Uterus (tissue), 2 donors: Measurements from ENCODE around the gene PDE4D.

Experiments used
- CTCF ChIP-seq, 4 experiments: fragments of 200-600 bp in 2 of 4; fragments of 450-650 bp in 2 of 4; sonication (generic) in 2 of 4; IDR thresholded peaks; one replicate each; pipeline ENCODE4 v1.5.1; 2016 to 2019; ENCODE audit warnings: antibody characterized with exemption in 4 of 4, mild to moderate bottlenecking in 2 of 4, moderate library complexity in 1 of 4
- POLR2A ChIP-seq, 2 donors: fragments of 450-650 bp; IDR thresholded peaks; one replicate each; pipeline ENCODE4 v1.6.1; 2016; ENCODE audit warnings: antibody characterized with exemption in 2 of 2, mild to moderate bottlenecking in 1 of 2, moderate library complexity in 1 of 2

- TF ChIP-seq CTCF (IDR thresholded peaks at IDR 0.05) (no peak), POLR2A (IDR thresholded peaks at IDR 0.05) (no peak)
These were observed 430.6 kb downstream of the PDE4D start for GRCh38 chr5:59462956-59463355.
